Left lung (tissue), 10 donors: Measurements from ENCODE around the gene MKLN1. TPM values are rescaled to one million over a fixed set of nuclear protein-coding genes. Genes with fewer than 3 reads are reported as not detected.
"Not testable (repeated sequence)": the region's sequence is repeated elsewhere in the genome, so short reads cannot be mapped to it uniquely, and the experiment has no call there.

Experiments used
- ATAC-seq: fragments of 200-7000 bp; cut with Tn5 transposase; one replicate; pipeline ENCODE4 v1.9.1; 2020; ENCODE audit warnings: moderate library complexity
- DNase-seq, 4 donors: peaks; one replicate each; pipeline ENCODE4 v3.0.0-alpha.2; 2013 to 2020
- H3K27ac ChIP-seq, 2 donors: fragments of 200-600 bp; sonication (generic) in 1 of 2; one replicate each; pipeline versions ENCODE4 v1.5.0 to v1.8.0; 2020 to 2021
- H3K27me3 ChIP-seq, 2 donors: fragments of 200-600 bp; sonication (generic) in 1 of 2; one replicate each; pipeline versions ENCODE4 v1.5.0 to v1.8.0; 2020 to 2021
- H3K36me3 ChIP-seq, 2 donors: fragments of 200-600 bp; sonication (generic) in 1 of 2; one replicate each; pipeline versions ENCODE4 v1.5.0 to v1.8.0; 2020 to 2021
- H3K4me1 ChIP-seq, 2 donors: fragments of 200-600 bp; one replicate each; pipeline ENCODE4 v1.8.0; 2021
- H3K4me3 ChIP-seq, 2 donors: fragments of 200-600 bp; sonication (generic) in 1 of 2; one replicate each; pipeline versions ENCODE4 v1.5.0 to v1.8.0; 2020 to 2021; ENCODE audit warnings: mild to moderate bottlenecking in 1 of 2
- H3K9me3 ChIP-seq, 2 donors: fragments of 200-600 bp; sonication (generic) in 1 of 2; one replicate each; pipeline versions ENCODE4 v1.5.0 to v1.8.0; 2020 to 2021
- intact Hi-C, 2 donors: fragments of 100-400 bp; cut with DNase I; formaldehyde crosslinking; loops; one replicate each; pipeline versions ENCODE4 v1.11.2 to v1.14.2; 2022
- polyA plus RNA-seq, 6 donors: library from polyadenylated mRNA; unstranded; fragments of 120-200 nt; gene quantifications; one replicate each; pipeline ENCODE4 v1.2.1, GENCODE V29; 2013; ENCODE audit not compliant: insufficient read length in 6 of 6
- total RNA-seq, 2 donors: library from RNA; stranded (reverse); fragmentation: NEBNext Ultra II Directional; extraction: Animal tissue kit (Norgen Biotek cat#: 25700); gene quantifications; one replicate each; pipeline ENCODE4 v1.2.1, GENCODE V29; 2021
- TF ChIP-seq, protein P1 (sequence below), 2 donors: fragments of 200-600 bp; sonication (generic) in 1 of 2; IDR thresholded peaks; one replicate each; pipeline versions ENCODE4 v1.5.0 to v1.8.0; 2021; ENCODE audit warnings: antibody characterized with exemption in 2 of 2
- donor health status: DM: no; HTN: yes; CAD: no.
- donor health status: DM: no; HTN: no; CAD: no.

The MKLN1 gene
- total and polyA plus RNA-seq, 8 donors: 38.7 to 49.0 (median 44.5) TPM

DNA sequence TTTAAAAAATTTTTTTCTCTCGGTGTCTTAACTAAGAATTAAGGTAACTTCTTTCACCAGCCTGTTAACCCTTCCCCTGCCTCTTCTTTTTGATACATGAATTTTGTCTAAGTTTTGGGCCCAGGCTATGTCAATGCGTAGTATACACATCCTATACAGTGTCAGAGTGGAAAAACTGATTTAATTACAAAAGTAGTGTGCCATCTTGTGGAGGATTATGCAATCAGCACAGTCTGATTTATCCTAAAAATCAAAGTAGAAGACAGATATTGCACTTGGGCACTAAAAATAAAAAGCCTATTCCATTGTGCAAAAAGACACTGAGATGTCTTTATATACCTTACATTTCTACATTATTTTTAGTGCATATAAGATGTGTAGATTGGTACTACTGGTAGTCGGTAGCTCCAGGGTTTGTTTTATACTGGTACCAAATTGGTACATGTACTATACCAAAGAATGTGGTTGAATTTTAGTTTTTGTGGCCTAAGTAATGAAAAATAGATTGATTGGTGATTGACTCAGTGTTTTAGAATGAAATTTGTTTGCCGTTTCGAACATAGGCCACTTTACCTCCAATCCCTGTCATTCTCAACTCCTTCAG is 96.6 kb downstream of the MKLN1 start:
- Histone ChIP-seq H3K36me3 (peaks cover 0 to 19% of the 10 kb centered on the region in 2 donors), H3K9me3 (no peaks in the 10 kb centered on the region), H3K4me1 (peaks cover 0 to 10% of the 10 kb centered on the region in 2 donors), H3K27me3 (no peaks in the 10 kb centered on the region), H3K4me3 (no peak overlapping the region), H3K27ac (no peak overlapping the region)
- DNase-seq (peak in 1 of 4 donors; percentile 38), ATAC-seq (peak; percentile 85)
- intact Hi-C loops: no loop called here
- TF ChIP-seq, protein P1, sequence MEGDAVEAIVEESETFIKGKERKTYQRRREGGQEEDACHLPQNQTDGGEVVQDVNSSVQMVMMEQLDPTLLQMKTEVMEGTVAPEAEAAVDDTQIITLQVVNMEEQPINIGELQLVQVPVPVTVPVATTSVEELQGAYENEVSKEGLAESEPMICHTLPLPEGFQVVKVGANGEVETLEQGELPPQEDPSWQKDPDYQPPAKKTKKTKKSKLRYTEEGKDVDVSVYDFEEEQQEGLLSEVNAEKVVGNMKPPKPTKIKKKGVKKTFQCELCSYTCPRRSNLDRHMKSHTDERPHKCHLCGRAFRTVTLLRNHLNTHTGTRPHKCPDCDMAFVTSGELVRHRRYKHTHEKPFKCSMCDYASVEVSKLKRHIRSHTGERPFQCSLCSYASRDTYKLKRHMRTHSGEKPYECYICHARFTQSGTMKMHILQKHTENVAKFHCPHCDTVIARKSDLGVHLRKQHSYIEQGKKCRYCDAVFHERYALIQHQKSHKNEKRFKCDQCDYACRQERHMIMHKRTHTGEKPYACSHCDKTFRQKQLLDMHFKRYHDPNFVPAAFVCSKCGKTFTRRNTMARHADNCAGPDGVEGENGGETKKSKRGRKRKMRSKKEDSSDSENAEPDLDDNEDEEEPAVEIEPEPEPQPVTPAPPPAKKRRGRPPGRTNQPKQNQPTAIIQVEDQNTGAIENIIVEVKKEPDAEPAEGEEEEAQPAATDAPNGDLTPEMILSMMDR (IDR thresholded peaks at IDR 0.05): peak; percentile 30 to 53

- H3K27ac ChIP-seq: no peak overlapping the region
- intact Hi-C loops: no loop called here
- H3K27me3 ChIP-seq: no peaks in the 10 kb centered on the region
- H3K36me3 ChIP-seq: peaks cover 0 to 33% of the 10 kb centered on the region in 2 donors
- H3K4me1 ChIP-seq: peaks cover 0 to 10% of the 10 kb centered on the region in 2 donors
- H3K9me3 ChIP-seq: no peaks in the 10 kb centered on the region
- TF ChIP-seq, protein P1 (IDR thresholded peaks at IDR 0.05): no peak
- ATAC-seq (no peak), DNase-seq (peak in 1 of 4 donors; percentile 7)
- H3K4me3 ChIP-seq: no peak overlapping the region
Observed at GRCh38 chr7:131425992-131426391, 98.3 kb downstream of the MKLN1 start.

- H3K27ac ChIP-seq, intact Hi-C loops, H3K27me3 ChIP-seq, ATAC-seq, H3K9me3 ChIP-seq, H3K4me3 ChIP-seq, DNase-seq, H3K4me1 ChIP-seq: not testable (repeated sequence)
- peaks cover 0 to 51% of the 10 kb centered on the region in 2 donors for H3K36me3 ChIP-seq
Observed at GRCh38 chr7:131430826-131431225, 103.2 kb downstream of the MKLN1 start.

DNA sequence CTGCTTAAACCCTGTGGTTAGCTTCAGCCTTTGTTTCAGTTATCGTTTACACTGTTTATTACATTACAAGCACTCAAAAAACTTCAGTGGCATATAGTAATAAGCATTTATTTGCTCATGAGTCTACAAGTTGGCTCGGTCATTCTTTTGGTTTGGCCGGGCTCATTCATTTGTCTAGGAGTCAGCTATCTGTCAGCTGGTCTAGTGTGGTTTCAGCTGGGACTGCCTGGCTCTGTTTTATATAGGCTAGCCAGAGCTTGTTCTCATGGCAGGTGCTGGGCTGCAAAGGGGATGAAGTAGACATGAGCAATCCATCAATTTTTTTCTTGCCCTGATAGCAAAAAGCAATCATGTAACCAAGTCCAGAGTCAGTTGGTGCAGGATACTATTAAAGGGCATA is 103.6 kb downstream of the MKLN1 start:
- ATAC-seq: peak; percentile 40
- no peaks in the 10 kb centered on the region for H3K9me3 ChIP-seq
- intact Hi-C loops: no loop called here
- H3K4me1 ChIP-seq: no peaks in the 10 kb centered on the region
- TF ChIP-seq, protein P1 (IDR thresholded peaks at IDR 0.05): no peak
- H3K27me3 ChIP-seq: no peaks in the 10 kb centered on the region
- peaks cover 0 to 51% of the 10 kb centered on the region in 2 donors for H3K36me3 ChIP-seq
- no peak overlapping the region for H3K4me3 ChIP-seq
- no peak overlapping the region for H3K27ac ChIP-seq
- no peak for DNase-seq

DNA sequence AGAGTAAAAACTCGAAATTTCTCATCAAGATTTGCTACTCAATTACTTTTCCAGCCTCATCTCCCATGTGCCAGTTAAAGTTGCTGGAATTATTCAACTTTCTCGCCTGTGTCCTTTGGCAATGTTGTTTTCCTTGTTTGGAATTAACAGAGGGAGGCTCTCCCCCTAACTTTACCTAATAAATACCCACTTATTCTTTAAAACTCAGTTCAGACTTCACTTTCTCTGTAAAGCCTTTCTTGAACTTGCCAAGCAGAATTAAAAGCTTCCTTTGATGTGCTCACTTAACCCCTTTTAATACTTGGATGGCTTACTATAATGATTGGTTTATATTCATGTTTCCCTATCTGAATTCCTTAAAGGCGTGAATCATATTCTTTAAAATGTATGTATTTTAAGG is 104.1 kb downstream of the MKLN1 start:
- H3K27ac ChIP-seq: no peak overlapping the region
- DNase-seq: no peak
- peaks cover 0 to 47% of the 10 kb centered on the region in 2 donors for H3K36me3 ChIP-seq
- H3K27me3 ChIP-seq: no peaks in the 10 kb centered on the region
- TF ChIP-seq, protein P1 (IDR thresholded peaks at IDR 0.05): no peak
- no peak for ATAC-seq
- no peak overlapping the region for H3K4me3 ChIP-seq
- intact Hi-C loops: no loop called here
- H3K4me1 ChIP-seq: no peaks in the 10 kb centered on the region
- no peaks in the 10 kb centered on the region for H3K9me3 ChIP-seq

DNA sequence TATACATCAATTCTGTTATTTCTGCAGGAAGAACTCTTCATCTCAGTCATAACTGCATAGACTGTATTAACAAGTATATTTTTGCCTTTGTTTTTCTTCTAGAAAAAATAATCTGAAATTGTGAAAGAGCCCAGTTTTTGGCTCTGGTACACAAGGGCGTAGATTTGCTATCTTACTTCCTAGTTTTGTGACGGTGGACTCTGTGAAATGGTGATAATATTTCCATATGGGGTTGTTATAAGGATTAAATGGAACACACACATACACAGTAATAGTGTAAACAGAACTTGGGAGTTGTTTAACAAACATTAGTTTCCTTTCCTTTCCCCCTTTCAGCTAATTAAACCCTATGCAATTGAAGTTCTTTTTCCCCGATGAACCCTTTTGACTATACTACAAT is 108.7 kb downstream of the MKLN1 start:
- intact Hi-C loops: no loop called here
- H3K27ac ChIP-seq: no peak overlapping the region

More for the DNA sequence above, 108.7 kb downstream of the MKLN1 start:
- TF ChIP-seq, protein P1 (IDR thresholded peaks at IDR 0.05): no peak
- no peaks in the 10 kb centered on the region for H3K4me1 ChIP-seq
- no peaks in the 10 kb centered on the region for H3K9me3 ChIP-seq
- H3K36me3 ChIP-seq: peaks cover 0 to 54% of the 10 kb centered on the region in 2 donors
- ATAC-seq (no peak), DNase-seq (no peak)
- H3K27me3 ChIP-seq: no peaks in the 10 kb centered on the region
- no peak overlapping the region for H3K4me3 ChIP-seq
